ENCODE results near the gene HBA2.
"Not testable (repeated sequence)": the region's sequence is repeated elsewhere in the genome, so short reads cannot be mapped to it uniquely, and the experiment has no call there.

HBA2 gene

GRCh38 chr16:173211-173854 is 657 bp downstream of the HBA2 start:
- DNase-seq (ENCODE audit: extremely low spot score, insufficient read length, low read depth); FAIRE-seq: not testable (repeated sequence)

DNA sequence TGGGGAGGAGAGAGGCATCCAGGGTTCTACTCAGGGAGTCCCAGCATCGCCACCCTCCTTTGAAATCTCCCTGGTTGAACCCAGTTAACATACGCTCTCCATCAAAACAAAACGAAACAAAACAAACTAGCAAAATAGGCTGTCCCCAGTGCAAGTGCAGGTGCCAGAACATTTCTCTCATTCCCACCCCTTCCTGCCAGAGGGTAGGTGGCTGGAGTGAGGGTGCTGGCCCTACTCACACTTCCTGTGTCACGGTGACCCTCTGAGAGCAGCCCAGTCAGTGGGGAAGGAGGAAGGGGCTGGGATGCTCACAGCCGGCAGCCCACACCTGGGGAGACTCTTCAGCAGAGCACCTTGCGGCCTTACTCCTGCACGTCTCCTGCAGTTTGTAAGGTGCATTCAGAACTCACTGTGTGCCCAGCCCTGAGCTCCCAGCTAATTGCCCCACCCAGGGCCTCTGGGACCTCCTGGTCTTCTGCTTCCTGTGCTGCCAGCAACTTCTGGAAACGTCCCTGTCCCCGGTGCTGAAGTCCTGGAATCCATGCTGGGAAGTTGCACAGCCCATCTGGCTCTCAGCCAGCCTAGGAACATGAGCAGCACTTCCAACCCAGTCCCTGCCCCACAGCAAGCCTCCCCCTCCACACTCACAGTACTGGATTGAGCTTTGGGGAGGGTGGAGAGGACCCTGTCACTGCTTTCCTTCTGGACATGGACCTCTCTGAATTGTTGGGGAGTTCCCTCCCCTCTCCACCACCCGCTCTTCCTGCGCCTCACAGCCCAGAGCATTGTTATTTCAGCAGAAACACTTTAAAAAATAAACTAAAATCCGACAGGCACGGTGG is 1.5 kb downstream of the HBA2 start:
- FAIRE-seq; DNase-seq (ENCODE audit: extremely low spot score, insufficient read length, low read depth): not testable (repeated sequence)

GRCh38 chr16:175011-175949 is 2.6 kb downstream of the HBA2 start:
- DNase-seq (ENCODE audit: extremely low spot score, insufficient read length, low read depth), result no peak
- no peak for FAIRE-seq

DNA sequence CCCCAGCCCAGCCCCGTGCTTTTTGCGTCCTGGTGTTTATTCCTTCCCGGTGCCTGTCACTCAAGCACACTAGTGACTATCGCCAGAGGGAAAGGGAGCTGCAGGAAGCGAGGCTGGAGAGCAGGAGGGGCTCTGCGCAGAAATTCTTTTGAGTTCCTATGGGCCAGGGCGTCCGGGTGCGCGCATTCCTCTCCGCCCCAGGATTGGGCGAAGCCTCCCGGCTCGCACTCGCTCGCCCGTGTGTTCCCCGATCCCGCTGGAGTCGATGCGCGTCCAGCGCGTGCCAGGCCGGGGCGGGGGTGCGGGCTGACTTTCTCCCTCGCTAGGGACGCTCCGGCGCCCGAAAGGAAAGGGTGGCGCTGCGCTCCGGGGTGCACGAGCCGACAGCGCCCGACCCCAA is 3.3 kb downstream of the HBA2 start:
- not testable (repeated sequence) for DNase-seq (ENCODE audit: extremely low spot score, insufficient read length, low read depth); FAIRE-seq

- not testable (repeated sequence) for FAIRE-seq; DNase-seq (ENCODE audit: extremely low spot score, insufficient read length, low read depth)
These were observed 4.1 kb downstream of the HBA2 start, which contains the start of gene HBA1 for GRCh38 chr16:176477-177382. HBA1 (plus strand) TSS chr16:176680; CDS start chr16:176717, 37 bp downstream.

GRCh38 chr16:177394-177822 is 4.7 kb downstream of the HBA2 start:
- DNase-seq (ENCODE audit: extremely low spot score, insufficient read length, low read depth) (no peak), FAIRE-seq (no peak)

- FAIRE-seq (no peak), DNase-seq (ENCODE audit: extremely low spot score, insufficient read length, low read depth) (no peak)
These were observed 5.4 kb downstream of the HBA2 start for GRCh38 chr16:177981-178667.

GRCh38 chr16:178668-179015 is 6.0 kb downstream of the HBA2 start:
- no peak for FAIRE-seq

DNA sequence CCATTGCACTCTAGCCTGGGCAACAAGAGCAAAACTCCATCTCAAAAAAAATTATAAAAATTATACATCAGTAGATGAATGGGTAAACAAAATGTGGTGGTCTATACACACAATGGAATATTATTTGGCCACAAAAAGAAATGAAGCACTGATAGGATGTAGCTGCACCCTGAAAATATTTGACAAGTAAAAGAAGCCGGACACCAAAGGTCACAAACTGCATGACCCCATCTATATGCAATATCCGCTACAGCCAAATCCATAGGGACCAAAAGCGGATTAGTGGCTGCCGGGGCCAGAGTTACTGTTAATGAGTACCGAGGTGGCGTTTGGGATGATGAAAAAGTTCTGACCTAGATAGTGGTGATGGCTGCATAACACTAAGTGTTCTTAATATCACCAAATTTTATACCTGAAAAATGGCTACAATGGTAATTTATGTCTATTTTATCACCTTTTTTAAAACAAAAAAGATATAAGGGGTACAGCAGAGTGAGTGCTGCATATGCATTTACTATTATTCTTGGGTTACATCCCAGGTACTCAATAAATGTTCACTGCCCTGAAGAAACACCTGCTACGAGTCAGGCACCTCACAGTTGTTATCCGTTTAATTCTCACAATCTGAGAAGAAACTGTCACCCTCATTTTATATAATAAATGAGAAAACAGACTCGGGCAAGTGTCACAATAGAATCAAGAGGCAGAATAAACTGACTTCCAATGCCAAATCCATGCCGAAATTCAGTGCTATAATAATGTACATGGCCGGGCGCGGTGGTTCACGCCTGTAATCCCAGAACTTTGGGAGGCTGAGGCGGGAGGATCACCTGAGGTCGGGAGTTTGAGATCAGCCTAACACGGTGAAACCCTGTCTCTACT is 6.8 kb downstream of the HBA2 start:
- DNase-seq (ENCODE audit: extremely low spot score, insufficient read length, low read depth) (no peak), FAIRE-seq (no peak)

More at GRCh38 chr16:178668-179015, 6.0 kb downstream of the HBA2 start:
- DNase-seq (ENCODE audit: extremely low spot score, insufficient read length, low read depth), result no peak

DNA sequence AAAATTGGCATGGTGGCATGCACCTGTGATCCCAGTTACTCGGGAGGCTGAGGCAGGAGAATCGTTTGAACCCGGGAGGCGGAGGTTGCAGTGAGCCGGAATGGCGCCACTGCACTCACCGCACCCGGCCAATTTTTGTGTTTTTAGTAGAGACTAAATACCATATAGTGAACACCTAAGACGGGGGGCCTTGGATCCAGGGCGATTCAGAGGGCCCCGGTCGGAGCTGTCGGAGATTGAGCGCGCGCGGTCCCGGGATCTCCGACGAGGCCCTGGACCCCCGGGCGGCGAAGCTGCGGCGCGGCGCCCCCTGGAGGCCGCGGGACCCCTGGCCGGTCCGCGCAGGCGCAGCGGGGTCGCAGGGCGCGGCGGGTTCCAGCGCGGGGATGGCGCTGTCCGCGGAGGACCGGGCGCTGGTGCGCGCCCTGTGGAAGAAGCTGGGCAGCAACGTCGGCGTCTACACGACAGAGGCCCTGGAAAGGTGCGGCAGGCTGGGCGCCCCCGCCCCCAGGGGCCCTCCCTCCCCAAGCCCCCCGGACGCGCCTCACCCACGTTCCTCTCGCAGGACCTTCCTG is 7.5 kb downstream of the HBA2 start, which contains the start of gene HBQ1:
Gene HBQ1 (plus strand): TSS at position 359 of the 575 bp plus-strand sequence. CDS start 28 bp downstream, at position 387.
- FAIRE-seq (no peak), DNase-seq (ENCODE audit: extremely low spot score, insufficient read length, low read depth) (no peak)

GRCh38 chr16:180681-181564 is 8.2 kb downstream of the HBA2 start:
- no peak for FAIRE-seq

DNA sequence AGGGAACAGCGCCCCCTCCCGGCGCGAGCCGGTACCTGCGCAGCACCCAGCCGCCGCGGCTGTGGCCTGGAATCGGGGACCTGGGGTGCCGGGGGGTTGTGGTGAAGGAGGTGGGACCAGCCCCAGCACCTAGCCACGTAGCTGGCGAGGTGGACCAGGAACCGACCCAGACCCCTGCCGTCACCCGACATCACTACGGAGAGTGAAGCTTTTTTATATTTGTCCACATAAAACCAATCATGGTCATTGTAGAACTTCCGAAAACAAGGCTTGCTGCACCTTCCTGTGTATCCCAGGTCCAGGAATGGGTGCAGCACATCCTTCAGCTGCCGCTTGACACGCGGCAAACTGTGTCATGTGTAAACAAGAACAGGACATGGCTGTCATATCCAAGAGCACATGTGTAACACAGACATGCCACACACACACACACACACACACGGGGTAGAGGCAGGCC is 8.9 kb downstream of the HBA2 start:
- FAIRE-seq (peak; percentile 76), DNase-seq (ENCODE audit: extremely low spot score, insufficient read length, low read depth) (no peak)

More at GRCh38 chr16:180681-181564, 8.2 kb downstream of the HBA2 start:
- DNase-seq (ENCODE audit: extremely low spot score, insufficient read length, low read depth), result peak; percentile 84

- no peak for FAIRE-seq
- DNase-seq (ENCODE audit: extremely low spot score, insufficient read length, low read depth), result no peak
These were observed 10.3 kb downstream of the HBA2 start for GRCh38 chr16:183005-183404.

DNA sequence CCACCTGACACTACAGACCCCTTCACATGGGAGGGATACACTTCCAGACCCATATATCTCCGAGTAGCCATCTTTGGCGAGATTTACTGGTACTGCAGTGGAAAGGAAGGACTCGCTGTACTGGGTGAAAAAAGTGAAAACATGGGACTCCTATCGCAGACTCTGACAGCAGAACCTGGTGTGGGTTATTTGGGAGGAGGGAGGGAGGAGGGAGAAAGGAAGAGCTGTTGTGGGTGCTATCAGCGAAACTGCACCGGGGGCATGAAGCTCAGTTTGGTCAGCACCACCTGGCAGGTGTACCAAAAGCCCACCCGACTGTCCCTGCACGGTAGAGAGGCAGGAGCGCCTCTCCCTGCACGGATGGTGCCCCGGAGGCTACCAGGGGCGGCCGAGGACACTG is 12.5 kb downstream of the HBA2 start:
- FAIRE-seq (no peak), DNase-seq (ENCODE audit: extremely low spot score, insufficient read length, low read depth) (no peak)

DNA sequence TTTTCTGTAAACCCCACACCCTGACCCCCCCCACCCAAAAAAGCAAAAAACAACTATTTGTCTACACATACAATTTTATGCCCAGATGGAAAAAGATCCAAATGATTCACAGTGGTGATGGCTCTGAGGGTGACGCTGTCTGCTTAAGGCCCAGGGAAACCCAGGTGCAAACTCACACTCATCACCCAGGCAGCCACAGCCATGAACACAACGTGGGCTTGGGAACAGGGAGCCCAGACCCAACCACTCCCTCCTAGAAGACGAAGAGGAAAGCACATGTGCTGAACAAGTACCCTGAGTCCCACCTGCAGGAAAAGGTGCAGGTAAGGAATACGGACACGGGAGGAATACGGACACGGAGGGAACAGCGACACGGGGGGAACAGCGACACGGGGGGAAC is 13.0 kb downstream of the HBA2 start:
- DNase-seq (ENCODE audit: extremely low spot score, insufficient read length, low read depth) (no peak), FAIRE-seq (no peak)

- DNase-seq (ENCODE audit: extremely low spot score, insufficient read length, low read depth), result no peak
These were observed 14.7 kb downstream of the HBA2 start for GRCh38 chr16:187330-187729.

More at GRCh38 chr16:187330-187729, 14.7 kb downstream of the HBA2 start:
- no peak for FAIRE-seq

Measured in GM18507 (cell line).